CD1c-positive myeloid dendritic cell (primary cell): ENCODE measurements around the gene GPR78.
"Not testable (repeated sequence)": the region's sequence is repeated elsewhere in the genome, so short reads cannot be mapped to it uniquely, and the experiment has no call there.

ENCODE experiments used
- DNase-seq: peaks from one replicate; pipeline ENCODE4 v3.0.0-alpha.2; 2016; ENCODE audit errors: extremely low spot score

GPR78 gene

GRCh38 chr4:8615921-8616787 is 36.0 kb downstream of the GPR78 start:
- no peak for DNase-seq

- no peak for DNase-seq
These were observed 36.6 kb downstream of the GPR78 start for GRCh38 chr4:8616831-8617230.

GRCh38 chr4:8617486-8618040 is 37.4 kb downstream of the GPR78 start:
- no peak for DNase-seq

- no peak for DNase-seq
These were observed 38.2 kb downstream of the GPR78 start for GRCh38 chr4:8618421-8618820.

- no peak for DNase-seq
These were observed 38.9 kb downstream of the GPR78 start for GRCh38 chr4:8618961-8619720.

GRCh38 chr4:8621135-8621534 is 40.9 kb downstream of the GPR78 start:
- not testable (repeated sequence) for DNase-seq

- DNase-seq, result not testable (repeated sequence)
These were observed 44.5 kb downstream of the GPR78 start for GRCh38 chr4:8624601-8625272.

- DNase-seq, result not testable (repeated sequence)
These were observed 50.2 kb downstream of the GPR78 start for GRCh38 chr4:8630240-8630905.

GRCh38 chr4:8631896-8632295 is 51.7 kb downstream of the GPR78 start:
- DNase-seq, result not testable (repeated sequence)

GRCh38 chr4:8634773-8635172 is 54.6 kb downstream of the GPR78 start:
- DNase-seq, result not testable (repeated sequence)

GRCh38 chr4:8635897-8636554 is 55.8 kb downstream of the GPR78 start:
- not testable (repeated sequence) for DNase-seq
